Measurements from ENCODE around the gene KLC1. TPM values are rescaled to one million over a fixed set of nuclear protein-coding genes. Genes with fewer than 3 reads are reported as not detected.

KLC1 gene
- total RNA-seq, 2 experiments from 2014 or later: 97.5 to 101 TPM

- H3K9me3 Mint-ChIP-seq: no peaks in the 10 kb centered on the region
- intact Hi-C loops (cut with micrococcal nuclease): no loop called here
- DNase-seq (no peak), ATAC-seq (no peak)
- TF ChIP-seq CTCF (IDR thresholded peaks at IDR 0.05): no peak
- ChIA-PET POLR2A (interaction anchor here (5.4 kb wide), 1 partner anchor 16 kb away, joined by 41 read pairs; no protein-coding TSS in a partner anchor), CTCF (no interaction called here)
- H3K27ac Mint-ChIP-seq: no peak overlapping the region
- H3K27me3 Mint-ChIP-seq: no peaks in the 10 kb centered on the region
- peak overlapping the region; percentile 73 for H3K4me3 Mint-ChIP-seq
- H3K36me3 Mint-ChIP-seq (ENCODE audit: low read depth): peaks cover 16% of the 10 kb centered on the region
- peaks cover 45% of the 10 kb centered on the region for H3K4me1 Mint-ChIP-seq (ENCODE audit: low read depth)
These were observed 87.9 kb downstream of the KLC1 start for GRCh38 chr14:103716899-103717411.

DNA sequence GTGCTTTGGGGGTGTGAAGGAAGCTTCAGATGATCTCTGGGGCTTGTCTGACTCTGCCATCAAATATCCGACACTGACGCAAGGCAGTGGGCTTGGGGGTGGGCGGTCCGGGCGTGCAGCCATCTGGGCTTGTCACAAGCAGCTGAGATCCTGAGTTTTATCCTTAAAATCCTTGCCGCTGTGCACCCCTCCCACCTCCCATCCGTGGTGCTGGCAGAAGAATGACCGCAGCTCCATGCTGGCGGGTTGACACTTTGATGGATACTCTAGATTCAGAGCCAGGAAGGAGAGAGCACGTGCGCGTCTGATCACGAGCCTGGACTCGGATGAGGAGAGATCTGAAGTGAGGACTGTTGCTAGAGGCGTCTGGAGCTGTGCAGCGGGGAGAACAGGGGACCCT, 89.6 kb downstream of the KLC1 start:
- DNase-seq: no peak
- H3K27me3 Mint-ChIP-seq: no peaks in the 10 kb centered on the region
- CTCF ChIA-PET: interaction anchor here (1.2 to 1.8 kb wide), 2 partner anchors 31 to 90 kb away, joined by 3 to 6 read pairs; no protein-coding TSS in a partner anchor
- H3K36me3 Mint-ChIP-seq (ENCODE audit: low read depth): peaks cover 9% of the 10 kb centered on the region
- ATAC-seq: no peak
- POLR2A ChIA-PET: interaction anchor here (2.6 kb wide), 1 partner anchor 17 kb away, joined by 8 read pairs; no protein-coding TSS in a partner anchor
- intact Hi-C loops (cut with micrococcal nuclease): no loop called here
- no peak overlapping the region for H3K4me3 Mint-ChIP-seq
- H3K4me1 Mint-ChIP-seq (ENCODE audit: low read depth): peaks cover 34% of the 10 kb centered on the region
- no peaks in the 10 kb centered on the region for H3K9me3 Mint-ChIP-seq
- no peak for TF ChIP-seq CTCF (IDR thresholded peaks at IDR 0.05)
- H3K27ac Mint-ChIP-seq: no peak overlapping the region

GRCh38 chr14:103719751-103720150, 90.7 kb downstream of the KLC1 start:
- Mint-ChIP-seq H3K4me1 (ENCODE audit: low read depth) (peaks cover 27% of the 10 kb centered on the region), H3K36me3 (ENCODE audit: low read depth) (peaks cover 3% of the 10 kb centered on the region), H3K27me3 (no peaks in the 10 kb centered on the region), H3K4me3 (no peak overlapping the region), H3K9me3 (no peaks in the 10 kb centered on the region), H3K27ac (no peak overlapping the region)
- intact Hi-C loops (cut with micrococcal nuclease): no loop called here
- no peak for ATAC-seq
- no peak for TF ChIP-seq CTCF (IDR thresholded peaks at IDR 0.05)
- ChIA-PET CTCF (interaction anchor here (1.2 to 1.8 kb wide), 3 partner anchors 32 to 201 kb away, joined by 3 to 6 read pairs (median 3); no protein-coding TSS in a partner anchor), POLR2A (interaction anchor here (0.6 to 2.6 kb wide), 2 partner anchors 16 to 38 kb away, joined by 3 to 8 read pairs; no protein-coding TSS in a partner anchor)
- peak; percentile 15 for DNase-seq

- H3K27me3 Mint-ChIP-seq: no peaks in the 10 kb centered on the region
- DNase-seq (peak; percentile 18), ATAC-seq (no peak)
- H3K4me1 Mint-ChIP-seq (ENCODE audit: low read depth): peaks cover 27% of the 10 kb centered on the region
- H3K9me3 Mint-ChIP-seq: no peaks in the 10 kb centered on the region
- intact Hi-C loops (cut with micrococcal nuclease): no loop called here
- TF ChIP-seq CTCF (IDR thresholded peaks at IDR 0.05): no peak
- no peaks in the 10 kb centered on the region for H3K36me3 Mint-ChIP-seq (ENCODE audit: low read depth)
- no peak overlapping the region for H3K27ac Mint-ChIP-seq
- ChIA-PET POLR2A (interaction anchor here (0.7 to 1.0 kb wide), 2 partner anchors 34 to 1032 kb away, joined by 3 to 4 read pairs; no protein-coding TSS in a partner anchor), CTCF (interaction anchor here (1.0 kb wide), 1 partner anchor 12 kb away, joined by 3 read pairs; no protein-coding TSS in a partner anchor)
- H3K4me3 Mint-ChIP-seq: no peak overlapping the region
These were observed 92.5 kb downstream of the KLC1 start for GRCh38 chr14:103721334-103722120.

DNA sequence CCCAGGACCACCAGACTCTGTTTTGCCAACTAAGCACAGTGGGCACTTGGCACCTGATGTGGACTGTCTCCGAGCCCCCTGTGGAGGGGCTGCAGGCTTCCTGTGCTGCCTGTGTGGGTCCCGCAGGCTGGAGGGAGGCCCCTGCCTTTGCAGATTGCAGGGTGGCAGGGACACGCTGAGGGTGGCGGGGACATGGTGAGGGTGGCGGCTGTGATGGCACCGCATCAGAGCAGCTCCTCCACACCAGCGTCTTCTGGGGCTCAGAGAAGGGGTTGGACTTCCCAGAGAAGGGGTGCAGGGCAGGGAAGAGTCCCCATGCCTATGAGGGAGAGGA, 94.7 kb downstream of the KLC1 start:
- H3K9me3 Mint-ChIP-seq: no peaks in the 10 kb centered on the region
- intact Hi-C loops (cut with micrococcal nuclease): no loop called here
- no peak for ATAC-seq
- H3K4me1 Mint-ChIP-seq (ENCODE audit: low read depth): peaks cover 11% of the 10 kb centered on the region
- POLR2A ChIA-PET: interaction anchor here (1.0 kb wide), 1 partner anchor 10 kb away, joined by 4 read pairs; no protein-coding TSS in a partner anchor
- H3K27me3 Mint-ChIP-seq: no peaks in the 10 kb centered on the region
- CTCF ChIA-PET: no interaction called here
- no peak for TF ChIP-seq CTCF (IDR thresholded peaks at IDR 0.05)
- no peak overlapping the region for H3K27ac Mint-ChIP-seq
- no peaks in the 10 kb centered on the region for H3K36me3 Mint-ChIP-seq (ENCODE audit: low read depth)
- DNase-seq: no peak
- no peak overlapping the region for H3K4me3 Mint-ChIP-seq
